K562 (cell line): ENCODE results near the gene CAPN2. TPM values are rescaled to one million over a fixed set of nuclear protein-coding genes. Genes with fewer than 3 reads are reported as not detected.

Source experiments
- COPS2 ChIP-seq: fragments of 450-650 bp; conservative IDR thresholded peaks from 2 replicates; pipeline ENCODE4 v1.6.1; 2016; ENCODE audit warnings: mild to moderate bottlenecking, moderate library complexity
- KDM5B ChIP-seq: fragments of 200-600 bp; sonication (generic); IDR thresholded peaks from 2 replicates; pipeline ENCODE4 v1.6.1; 2012; ENCODE audit warnings: low read depth, mild to moderate bottlenecking, moderate library complexity, low read length, control low read depth, inconsistent platforms; ENCODE audit not compliant: insufficient replicate concordance
- LCOR ChIP-seq: sonication (generic); formaldehyde crosslinking; IDR thresholded peaks from 2 replicates; pipeline ENCODE4 v1.8.0; 2022; ENCODE audit warnings: mild to moderate bottlenecking, missing genetic modification reagents
- NELFE ChIP-seq: IDR thresholded peaks from 2 replicates; pipeline ENCODE4 v1.6.1; 2011; ENCODE audit warnings: mild to moderate bottlenecking; ENCODE audit not compliant: insufficient read depth, insufficient read length
- NR2C2 ChIP-seq, 2 experiments: fragments of 200-800 bp in 1 of 2; sonication (Bioruptor generic) in 1 of 2; sonication (generic) in 1 of 2; formaldehyde crosslinking in 1 of 2; IDR thresholded peaks; 2 replicates each; pipeline versions ENCODE4 v1.6.1 to v1.8.0; 2016 to 2022; ENCODE audit warnings: mild to moderate bottlenecking in 1 of 2, missing compliant biosample characterization in 1 of 2, missing genetic modification characterization in 1 of 2, missing genetic modification reagents in 1 of 2
- NR4A1 ChIP-seq, 2 experiments: fragments of 250-450 bp in 1 of 2; fragments of 450-650 bp in 1 of 2; sonication (Bioruptor Pico) in 1 of 2; IDR thresholded peaks; 2 replicates each; pipeline versions ENCODE4 v1.4.0 to v1.6.1; 2016 to 2020; ENCODE audit warnings: mild to moderate bottlenecking in 2 of 2, missing compliant biosample characterization in 1 of 2, missing genetic modification characterization in 1 of 2, moderate library complexity in 1 of 2
- TCF3 ChIP-seq: sonication (generic); formaldehyde crosslinking; IDR thresholded peaks from 2 replicates; pipeline ENCODE4 v1.4.0; 2020; ENCODE audit warnings: mild to moderate bottlenecking, missing genetic modification reagents
- U2AF1 ChIP-seq: fragments of 200-400 bp; formaldehyde crosslinking; optimal IDR thresholded peaks from 2 replicates; pipeline ENCODE3; 2017; ENCODE audit warnings: mild to moderate bottlenecking, low read depth, low read length, moderate library complexity
- U2AF2 ChIP-seq: fragments of 200-400 bp; formaldehyde crosslinking; optimal IDR thresholded peaks from 2 replicates; pipeline ENCODE3; 2017; ENCODE audit warnings: low read depth, mild to moderate bottlenecking, low read length
- ZNF41 ChIP-seq: fragments of 250-450 bp; sonication (Bioruptor Pico); conservative IDR thresholded peaks from 2 replicates; pipeline ENCODE4 v1.4.0; 2020; ENCODE audit warnings: mild to moderate bottlenecking
- ZNF584 ChIP-seq: fragments of 200-800 bp; sonication (Bioruptor generic); IDR thresholded peaks from 2 replicates; pipeline ENCODE4 v1.6.1; 2016; ENCODE audit warnings: low read depth, mild to moderate bottlenecking, missing genetic modification characterization, missing compliant biosample characterization
- ZNF764 ChIP-seq: fragments of 250-450 bp; sonication (Bioruptor Pico); IDR thresholded peaks from 2 replicates; pipeline ENCODE4 v1.4.0; 2020; ENCODE audit warnings: low read depth, mild to moderate bottlenecking, moderate library complexity
- polyA plus RNA-seq, 8 experiments: library from polyadenylated mRNA; depleted of rRNA in 4 of 8; stranded (reverse) in 5 of 8; unstranded in 3 of 8; fragments of >200 nt; fragmentation: Nextera tagmentation in 2 of 8; fragmentation: Illumina TruSeq in 1 of 8; extraction: Ambion mirVana in 2 of 8; extraction: Trizol in 1 of 8; gene quantifications; 2 replicates each; pipeline versions ENCODE4 v1.2.1 to v1.2.3, GENCODE V29; 2011 to 2014; ENCODE audit warnings: inconsistent platforms in 1 of 8, missing spikeins in 1 of 8
- total RNA-seq, 7 experiments: library from RNA; depleted of rRNA in 6 of 7; stranded (reverse); fragments of >200 nt in 6 of 7; fragmentation: Illumina TruSeq in 2 of 7; extraction: Trizol in 2 of 7; gene quantifications; 2 replicates each; pipeline versions ENCODE4 v1.2.1 to v1.2.3, GENCODE V29; 2011 to 2021; ENCODE audit warnings: low replicate concordance in 1 of 7
- TF ChIP-seq, protein P1 (sequence below): fragments of 450-650 bp; IDR thresholded peaks from 2 replicates; pipeline ENCODE4 v1.6.1; 2016; ENCODE audit warnings: borderline replicate concordance
- TF ChIP-seq, protein P2 (sequence below): fragments of 450-650 bp; IDR thresholded peaks from 2 replicates; pipeline ENCODE4 v1.6.1; 2016
- TF ChIP-seq, protein P3 (sequence below): sonication (generic); formaldehyde crosslinking; IDR thresholded peaks from 2 replicates; pipeline ENCODE4 v1.9.0; 2022; ENCODE audit warnings: mild to moderate bottlenecking, missing genetic modification reagents
- TF ChIP-seq, protein P4 (sequence below), 3 experiments: IDR thresholded peaks in 2 of 3; conservative IDR thresholded peaks in 1 of 3; 2 replicates each; pipeline ENCODE4 v1.5.1; 2011 to 2012; ENCODE audit warnings: low read length in 3 of 3, mild to moderate bottlenecking in 3 of 3, control low read depth in 2 of 3, improper control_type of control experiment in 1 of 3, inconsistent platforms in 1 of 3, low read depth in 1 of 3, mixed read lengths in 1 of 3, moderate library complexity in 1 of 3; ENCODE audit not compliant: insufficient read depth in 2 of 3

The CAPN2 gene
- total and polyA plus RNA-seq, 9 of the 15 experiments (the other 6 are each of a cell fraction or from before 2014, with no cell fraction given) = 24.6 to 157 (median 101) TPM

DNA sequence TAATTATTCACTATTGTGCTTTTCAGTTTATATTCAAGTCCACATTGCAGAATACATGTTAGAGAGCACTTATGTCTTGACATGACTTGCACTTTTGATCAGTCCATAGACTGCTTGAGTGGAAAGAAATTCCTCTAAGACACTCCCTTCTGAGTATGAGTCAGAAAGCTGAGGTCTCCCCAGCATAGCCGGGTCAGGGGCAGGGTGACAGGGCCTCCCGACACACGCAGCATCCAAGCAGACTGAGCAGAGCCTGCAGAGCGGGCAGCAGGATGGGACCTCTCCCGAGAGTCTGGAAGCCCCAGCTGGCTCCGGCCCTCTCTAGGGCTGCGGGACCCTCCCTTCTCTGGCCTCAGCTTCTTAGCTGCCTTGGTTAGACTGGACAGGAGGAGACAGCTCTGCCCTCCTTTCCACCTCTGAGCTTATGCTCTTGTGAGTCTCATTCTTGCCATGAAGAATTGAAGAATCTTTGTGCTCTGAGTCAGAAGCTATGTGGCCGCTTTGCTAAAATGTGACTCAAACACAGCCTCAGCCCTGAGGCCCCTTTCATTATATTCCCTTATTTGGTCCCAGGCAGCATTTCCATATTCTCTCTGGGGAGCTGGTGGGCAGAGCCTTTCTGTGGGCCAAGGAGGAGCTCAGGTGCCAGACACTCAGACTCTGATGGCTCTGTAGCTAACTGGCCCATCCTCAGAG, 11.2 kb upstream of the CAPN2 start (continued):
- TF ChIP-seq ZNF584 (0 out of 2 replicates have a peak, but pooled peaks have one; percentile 5), KDM5B (peak; percentile 74), U2AF1 (no peak), NR4A1 (CRISPR knock-in tag; IDR thresholded peaks at IDR 0.05) (no peak), NR4A1 (tag; IDR thresholded peaks at IDR 0.05) (no peak), U2AF2 (no peak), TCF3 (CRISPR knock-in tag) (no peak), ZNF41 (CRISPR knock-in tag) (no peak), LCOR (CRISPR knock-in tag) (0 out of 2 replicates have a peak, but pooled peaks have one; percentile 17), COPS2 (no peak), NELFE (no peak), ZNF764 (CRISPR knock-in tag) (no peak), NR2C2 (CRISPR knock-in tag; IDR thresholded peaks at IDR 0.05) (no peak), NR2C2 (tag; IDR thresholded peaks at IDR 0.05) (peak; percentile 79)
- TF ChIP-seq, protein P1, sequence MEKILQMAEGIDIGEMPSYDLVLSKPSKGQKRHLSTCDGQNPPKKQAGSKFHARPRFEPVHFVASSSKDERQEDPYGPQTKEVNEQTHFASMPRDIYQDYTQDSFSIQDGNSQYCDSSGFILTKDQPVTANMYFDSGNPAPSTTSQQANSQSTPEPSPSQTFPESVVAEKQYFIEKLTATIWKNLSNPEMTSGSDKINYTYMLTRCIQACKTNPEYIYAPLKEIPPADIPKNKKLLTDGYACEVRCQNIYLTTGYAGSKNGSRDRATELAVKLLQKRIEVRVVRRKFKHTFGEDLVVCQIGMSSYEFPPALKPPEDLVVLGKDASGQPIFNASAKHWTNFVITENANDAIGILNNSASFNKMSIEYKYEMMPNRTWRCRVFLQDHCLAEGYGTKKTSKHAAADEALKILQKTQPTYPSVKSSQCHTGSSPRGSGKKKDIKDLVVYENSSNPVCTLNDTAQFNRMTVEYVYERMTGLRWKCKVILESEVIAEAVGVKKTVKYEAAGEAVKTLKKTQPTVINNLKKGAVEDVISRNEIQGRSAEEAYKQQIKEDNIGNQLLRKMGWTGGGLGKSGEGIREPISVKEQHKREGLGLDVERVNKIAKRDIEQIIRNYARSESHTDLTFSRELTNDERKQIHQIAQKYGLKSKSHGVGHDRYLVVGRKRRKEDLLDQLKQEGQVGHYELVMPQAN = no peak
- TF ChIP-seq, protein P2, sequence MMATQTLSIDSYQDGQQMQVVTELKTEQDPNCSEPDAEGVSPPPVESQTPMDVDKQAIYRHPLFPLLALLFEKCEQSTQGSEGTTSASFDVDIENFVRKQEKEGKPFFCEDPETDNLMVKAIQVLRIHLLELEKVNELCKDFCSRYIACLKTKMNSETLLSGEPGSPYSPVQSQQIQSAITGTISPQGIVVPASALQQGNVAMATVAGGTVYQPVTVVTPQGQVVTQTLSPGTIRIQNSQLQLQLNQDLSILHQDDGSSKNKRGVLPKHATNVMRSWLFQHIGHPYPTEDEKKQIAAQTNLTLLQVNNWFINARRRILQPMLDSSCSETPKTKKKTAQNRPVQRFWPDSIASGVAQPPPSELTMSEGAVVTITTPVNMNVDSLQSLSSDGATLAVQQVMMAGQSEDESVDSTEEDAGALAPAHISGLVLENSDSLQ = peak; percentile 55
- TF ChIP-seq, protein P3, sequence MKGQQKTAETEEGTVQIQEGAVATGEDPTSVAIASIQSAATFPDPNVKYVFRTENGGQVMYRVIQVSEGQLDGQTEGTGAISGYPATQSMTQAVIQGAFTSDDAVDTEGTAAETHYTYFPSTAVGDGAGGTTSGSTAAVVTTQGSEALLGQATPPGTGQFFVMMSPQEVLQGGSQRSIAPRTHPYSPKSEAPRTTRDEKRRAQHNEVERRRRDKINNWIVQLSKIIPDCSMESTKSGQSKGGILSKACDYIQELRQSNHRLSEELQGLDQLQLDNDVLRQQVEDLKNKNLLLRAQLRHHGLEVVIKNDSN (CRISPR knock-in tag) = no peak
- TF ChIP-seq, protein P4, sequence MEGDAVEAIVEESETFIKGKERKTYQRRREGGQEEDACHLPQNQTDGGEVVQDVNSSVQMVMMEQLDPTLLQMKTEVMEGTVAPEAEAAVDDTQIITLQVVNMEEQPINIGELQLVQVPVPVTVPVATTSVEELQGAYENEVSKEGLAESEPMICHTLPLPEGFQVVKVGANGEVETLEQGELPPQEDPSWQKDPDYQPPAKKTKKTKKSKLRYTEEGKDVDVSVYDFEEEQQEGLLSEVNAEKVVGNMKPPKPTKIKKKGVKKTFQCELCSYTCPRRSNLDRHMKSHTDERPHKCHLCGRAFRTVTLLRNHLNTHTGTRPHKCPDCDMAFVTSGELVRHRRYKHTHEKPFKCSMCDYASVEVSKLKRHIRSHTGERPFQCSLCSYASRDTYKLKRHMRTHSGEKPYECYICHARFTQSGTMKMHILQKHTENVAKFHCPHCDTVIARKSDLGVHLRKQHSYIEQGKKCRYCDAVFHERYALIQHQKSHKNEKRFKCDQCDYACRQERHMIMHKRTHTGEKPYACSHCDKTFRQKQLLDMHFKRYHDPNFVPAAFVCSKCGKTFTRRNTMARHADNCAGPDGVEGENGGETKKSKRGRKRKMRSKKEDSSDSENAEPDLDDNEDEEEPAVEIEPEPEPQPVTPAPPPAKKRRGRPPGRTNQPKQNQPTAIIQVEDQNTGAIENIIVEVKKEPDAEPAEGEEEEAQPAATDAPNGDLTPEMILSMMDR (IDR thresholded peaks at IDR 0.05 in 2 of 3, conservative IDR thresholded peaks at IDR 0.05 in 1 of 3; ENCODE audit: insufficient read depth in 2 of 3, low read depth in 1 of 3, low read length in 3 of 3) = 0 out of 6 replicates have a peak, but pooled peaks of 1 of the 3 experiments have one; percentile 6
